Testis (tissue), 2 donors: ENCODE measurements around the gene HPCA.
"Not testable (repeated sequence)": the region's sequence is repeated elsewhere in the genome, so short reads cannot be mapped to it uniquely, and the experiment has no call there.

Experiments used
- POLR2A ChIP-seq: fragments of 450-650 bp; IDR thresholded peaks from one replicate; pipeline ENCODE4 v1.6.1; 2017; ENCODE audit warnings: antibody characterized with exemption, mild to moderate bottlenecking, moderate library complexity
- TF ChIP-seq, protein P1 (sequence below), 3 experiments: fragments of 450-650 bp in 2 of 3; fragments of 200-600 bp in 1 of 3; sonication (generic) in 1 of 3; IDR thresholded peaks; one replicate each; pipeline ENCODE4 v1.5.1; 2016 to 2019; ENCODE audit warnings: antibody characterized with exemption in 3 of 3, mild to moderate bottlenecking in 2 of 3, moderate library complexity in 1 of 3

DNA sequence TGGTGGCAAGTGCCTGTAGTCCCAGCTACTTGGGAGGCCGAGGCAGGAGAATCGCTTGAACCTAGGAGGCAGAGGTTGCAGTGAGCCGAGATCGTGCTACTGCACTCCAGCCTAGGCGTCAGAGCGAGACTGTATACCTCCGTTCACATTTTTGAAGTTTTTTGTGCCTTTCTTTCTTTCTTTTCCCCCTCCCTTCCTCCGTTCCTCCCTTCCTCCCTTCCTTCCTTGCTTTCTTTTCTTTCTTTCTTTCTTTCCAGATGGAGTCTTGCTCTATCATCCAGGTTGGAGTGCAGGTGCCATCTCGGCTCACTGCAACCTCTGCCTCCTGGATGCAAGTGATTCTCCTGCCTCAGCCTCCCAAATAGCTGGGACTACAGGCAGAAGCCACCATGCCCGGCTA lies 19.3 kb downstream of the HPCA start:
- TF ChIP-seq, protein P1, sequence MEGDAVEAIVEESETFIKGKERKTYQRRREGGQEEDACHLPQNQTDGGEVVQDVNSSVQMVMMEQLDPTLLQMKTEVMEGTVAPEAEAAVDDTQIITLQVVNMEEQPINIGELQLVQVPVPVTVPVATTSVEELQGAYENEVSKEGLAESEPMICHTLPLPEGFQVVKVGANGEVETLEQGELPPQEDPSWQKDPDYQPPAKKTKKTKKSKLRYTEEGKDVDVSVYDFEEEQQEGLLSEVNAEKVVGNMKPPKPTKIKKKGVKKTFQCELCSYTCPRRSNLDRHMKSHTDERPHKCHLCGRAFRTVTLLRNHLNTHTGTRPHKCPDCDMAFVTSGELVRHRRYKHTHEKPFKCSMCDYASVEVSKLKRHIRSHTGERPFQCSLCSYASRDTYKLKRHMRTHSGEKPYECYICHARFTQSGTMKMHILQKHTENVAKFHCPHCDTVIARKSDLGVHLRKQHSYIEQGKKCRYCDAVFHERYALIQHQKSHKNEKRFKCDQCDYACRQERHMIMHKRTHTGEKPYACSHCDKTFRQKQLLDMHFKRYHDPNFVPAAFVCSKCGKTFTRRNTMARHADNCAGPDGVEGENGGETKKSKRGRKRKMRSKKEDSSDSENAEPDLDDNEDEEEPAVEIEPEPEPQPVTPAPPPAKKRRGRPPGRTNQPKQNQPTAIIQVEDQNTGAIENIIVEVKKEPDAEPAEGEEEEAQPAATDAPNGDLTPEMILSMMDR (IDR thresholded peaks at IDR 0.05), result not testable (repeated sequence)
- not testable (repeated sequence) for TF ChIP-seq POLR2A
